ENCODE measurements around the gene TMEM221.
"Not testable (repeated sequence)": the region's sequence is repeated elsewhere in the genome, so short reads cannot be mapped to it uniquely, and the experiment has no call there.

Gene TMEM221

DNA sequence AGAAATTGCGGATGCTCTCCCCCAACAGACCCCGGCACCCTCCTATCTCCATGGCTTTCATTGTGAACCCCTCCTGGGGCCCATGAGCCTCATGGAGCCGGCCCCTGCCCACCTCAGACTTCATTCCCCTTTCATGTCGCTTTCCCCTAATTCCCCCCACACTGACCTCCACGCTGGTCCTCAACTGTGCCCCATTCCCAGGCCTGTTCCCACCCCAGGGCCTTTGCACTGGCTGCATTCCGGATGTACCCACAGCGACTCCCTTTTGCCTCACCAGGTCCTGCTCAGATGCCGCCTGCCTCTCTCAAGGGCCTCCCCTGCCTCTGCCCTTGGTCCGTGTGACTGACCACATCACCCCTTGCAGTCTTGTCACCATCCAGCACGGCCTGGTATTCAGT lies 35.1 kb upstream of the TMEM221 start:
- DNase-seq (ENCODE audit: low spot score), result no peak
- in situ Hi-C loops (cut with MboI; ENCODE audit: low pct_unique_long_range_greater_than_20kb, low sequenced_read_pairs, unreplicated experiment), result no loop called here
- TF ChIP-seq, protein P1, sequence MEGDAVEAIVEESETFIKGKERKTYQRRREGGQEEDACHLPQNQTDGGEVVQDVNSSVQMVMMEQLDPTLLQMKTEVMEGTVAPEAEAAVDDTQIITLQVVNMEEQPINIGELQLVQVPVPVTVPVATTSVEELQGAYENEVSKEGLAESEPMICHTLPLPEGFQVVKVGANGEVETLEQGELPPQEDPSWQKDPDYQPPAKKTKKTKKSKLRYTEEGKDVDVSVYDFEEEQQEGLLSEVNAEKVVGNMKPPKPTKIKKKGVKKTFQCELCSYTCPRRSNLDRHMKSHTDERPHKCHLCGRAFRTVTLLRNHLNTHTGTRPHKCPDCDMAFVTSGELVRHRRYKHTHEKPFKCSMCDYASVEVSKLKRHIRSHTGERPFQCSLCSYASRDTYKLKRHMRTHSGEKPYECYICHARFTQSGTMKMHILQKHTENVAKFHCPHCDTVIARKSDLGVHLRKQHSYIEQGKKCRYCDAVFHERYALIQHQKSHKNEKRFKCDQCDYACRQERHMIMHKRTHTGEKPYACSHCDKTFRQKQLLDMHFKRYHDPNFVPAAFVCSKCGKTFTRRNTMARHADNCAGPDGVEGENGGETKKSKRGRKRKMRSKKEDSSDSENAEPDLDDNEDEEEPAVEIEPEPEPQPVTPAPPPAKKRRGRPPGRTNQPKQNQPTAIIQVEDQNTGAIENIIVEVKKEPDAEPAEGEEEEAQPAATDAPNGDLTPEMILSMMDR (IDR thresholded peaks at IDR 0.05; ENCODE audit: extremely low read depth, insufficient read depth, missing control alignments), result no peak

DNA sequence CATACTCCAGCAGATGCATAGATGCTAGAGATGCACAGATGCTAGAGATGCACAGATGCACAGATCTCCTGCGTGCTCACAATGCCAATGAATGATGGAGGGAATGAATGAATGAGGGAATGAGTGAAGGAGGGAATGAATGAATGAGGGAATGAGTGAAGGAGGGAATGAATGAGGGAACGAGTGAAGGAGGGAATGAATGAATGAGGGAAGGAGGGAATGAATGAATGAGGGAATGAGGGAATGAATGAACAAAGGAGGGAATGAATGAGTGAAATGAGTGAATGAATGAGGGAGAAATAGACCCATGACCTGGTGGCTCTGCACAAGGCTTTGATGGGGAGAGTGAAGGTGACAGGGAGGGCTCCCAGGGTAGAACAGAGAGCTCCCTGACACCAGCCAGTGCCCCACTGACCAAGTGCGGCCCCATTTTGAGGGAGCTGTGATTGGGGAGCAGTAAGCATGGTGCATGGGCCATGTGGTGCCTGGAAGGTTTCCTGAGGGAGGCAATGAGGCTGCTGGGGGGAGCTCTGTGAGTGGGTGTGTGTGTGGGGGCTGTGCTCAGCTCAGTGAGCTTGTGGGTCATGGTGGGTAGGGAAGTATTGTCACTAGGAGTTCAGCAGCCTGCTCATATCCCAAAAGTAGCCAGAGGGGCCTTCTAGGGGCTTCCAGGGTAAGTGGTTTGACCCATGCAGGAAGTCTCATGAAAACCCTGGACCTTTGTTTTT lies 34.6 kb upstream of the TMEM221 start:
- DNase-seq (ENCODE audit: low spot score), result no peak
- in situ Hi-C loops (cut with MboI; ENCODE audit: low pct_unique_long_range_greater_than_20kb, low sequenced_read_pairs, unreplicated experiment), result no loop called here
- TF ChIP-seq, protein P1 (IDR thresholded peaks at IDR 0.05; ENCODE audit: extremely low read depth, insufficient read depth, missing control alignments), result no peak

DNA sequence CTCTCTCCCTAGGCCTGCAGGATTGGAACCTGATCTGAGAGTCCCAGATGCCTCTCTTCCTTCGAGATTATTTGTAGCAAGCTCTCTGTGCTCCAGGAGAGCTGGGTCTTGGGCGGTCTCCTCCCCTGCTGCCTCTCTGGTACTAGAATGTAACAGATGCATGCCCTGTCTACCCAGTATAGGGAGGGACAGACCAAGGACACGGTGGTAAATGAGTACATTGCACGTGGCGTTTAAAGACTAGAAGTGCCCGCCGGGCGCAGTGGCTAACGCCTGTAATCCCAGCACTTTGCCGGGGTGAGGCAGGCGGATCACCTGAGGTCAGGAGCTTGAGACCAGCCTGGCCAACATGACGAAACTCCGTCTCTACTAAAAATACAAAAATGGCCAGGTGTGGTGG lies 33.5 kb upstream of the TMEM221 start:
- TF ChIP-seq, protein P1 (IDR thresholded peaks at IDR 0.05; ENCODE audit: extremely low read depth, insufficient read depth, missing control alignments), result no peak
- in situ Hi-C loops (cut with MboI; ENCODE audit: low pct_unique_long_range_greater_than_20kb, low sequenced_read_pairs, unreplicated experiment), result no loop called here
- no peak for DNase-seq (ENCODE audit: low spot score)

DNA sequence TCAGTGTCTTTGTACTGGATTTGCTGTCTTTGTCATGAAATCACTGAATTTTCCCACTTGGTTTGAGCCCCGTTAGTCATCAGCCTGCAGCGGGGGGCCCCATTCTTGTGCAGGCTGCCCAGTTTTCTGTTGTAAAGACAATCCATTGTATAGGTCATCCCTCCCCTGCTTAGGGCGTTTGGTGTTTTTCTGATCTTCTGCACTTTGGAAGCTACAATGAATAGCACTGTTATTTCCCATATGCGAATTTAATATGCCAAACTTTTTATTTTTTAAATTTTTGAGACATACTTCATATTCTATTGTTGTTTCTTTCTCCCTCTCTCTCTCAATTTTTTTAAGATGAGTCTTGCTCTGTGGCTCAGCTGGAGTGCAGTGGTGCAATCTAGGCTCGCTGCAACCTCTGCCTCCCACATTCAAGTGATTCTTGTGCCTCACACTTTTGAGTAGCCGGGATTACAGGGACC lies 30.9 kb upstream of the TMEM221 start:
- TF ChIP-seq, protein P1 (IDR thresholded peaks at IDR 0.05; ENCODE audit: extremely low read depth, insufficient read depth, missing control alignments), result no peak
- in situ Hi-C loops (cut with MboI; ENCODE audit: low pct_unique_long_range_greater_than_20kb, low sequenced_read_pairs, unreplicated experiment), result no loop called here
- peak; percentile 3 for DNase-seq (ENCODE audit: low spot score)

DNA sequence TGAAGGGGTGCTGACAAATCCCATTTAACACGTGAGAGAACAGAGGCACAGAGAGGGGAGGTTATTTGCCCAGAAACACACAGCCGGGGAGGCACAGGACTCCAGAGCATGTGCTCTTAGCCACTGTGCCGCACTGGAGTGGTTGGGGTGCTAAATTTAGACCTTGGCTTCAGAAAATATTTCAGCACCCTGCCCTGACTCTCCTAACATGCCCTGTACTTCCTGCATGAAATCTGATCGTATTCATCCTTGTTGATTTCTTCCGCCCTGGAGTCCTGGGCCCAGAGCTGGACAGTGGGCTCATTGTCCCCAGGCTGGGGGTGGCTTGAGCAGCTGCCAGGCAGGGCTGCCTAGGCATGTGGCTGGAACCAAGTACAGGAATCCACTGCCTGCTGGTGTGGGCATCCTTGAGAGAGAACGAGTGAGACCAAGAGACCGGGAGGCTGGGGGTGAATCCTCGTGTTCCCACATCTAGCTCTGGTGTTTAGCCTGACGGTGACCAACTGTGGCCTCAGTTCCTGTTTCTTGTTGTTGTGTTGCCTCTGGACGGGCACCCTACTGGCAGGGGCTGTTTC lies 27.2 kb upstream of the TMEM221 start:
- no peak for DNase-seq (ENCODE audit: low spot score)
- in situ Hi-C loops (cut with MboI; ENCODE audit: low pct_unique_long_range_greater_than_20kb, low sequenced_read_pairs, unreplicated experiment), result no loop called here
- TF ChIP-seq, protein P1 (IDR thresholded peaks at IDR 0.05; ENCODE audit: extremely low read depth, insufficient read depth, missing control alignments), result no peak

DNA sequence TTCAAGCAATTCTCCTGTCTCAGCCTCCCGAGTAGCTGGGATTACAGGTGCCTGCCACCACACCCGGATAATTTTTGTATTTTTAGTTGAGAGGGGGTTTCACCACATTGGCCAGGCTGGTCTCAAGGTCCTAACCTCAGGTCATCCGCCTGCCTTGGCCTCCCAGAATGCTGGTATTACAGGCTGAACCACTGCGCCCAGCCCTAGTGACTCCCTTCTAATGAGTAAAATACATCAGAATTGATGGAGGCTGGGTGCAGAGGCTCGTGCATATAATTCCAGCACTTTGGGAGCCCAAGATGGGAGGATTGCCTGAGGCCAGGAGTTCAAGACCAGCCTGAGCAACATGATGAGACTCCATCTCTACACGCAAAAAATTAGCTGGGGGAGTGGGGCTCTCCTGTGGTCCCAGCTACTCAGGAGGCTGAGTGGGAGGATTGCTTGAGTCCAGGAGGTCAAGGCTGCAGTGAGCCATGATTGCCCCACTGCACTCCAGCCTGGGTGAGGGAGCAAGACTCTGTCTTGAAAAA lies 26.6 kb upstream of the TMEM221 start:
- DNase-seq (ENCODE audit: low spot score); in situ Hi-C loops (cut with MboI; ENCODE audit: low pct_unique_long_range_greater_than_20kb, low sequenced_read_pairs, unreplicated experiment): not testable (repeated sequence)

DNA sequence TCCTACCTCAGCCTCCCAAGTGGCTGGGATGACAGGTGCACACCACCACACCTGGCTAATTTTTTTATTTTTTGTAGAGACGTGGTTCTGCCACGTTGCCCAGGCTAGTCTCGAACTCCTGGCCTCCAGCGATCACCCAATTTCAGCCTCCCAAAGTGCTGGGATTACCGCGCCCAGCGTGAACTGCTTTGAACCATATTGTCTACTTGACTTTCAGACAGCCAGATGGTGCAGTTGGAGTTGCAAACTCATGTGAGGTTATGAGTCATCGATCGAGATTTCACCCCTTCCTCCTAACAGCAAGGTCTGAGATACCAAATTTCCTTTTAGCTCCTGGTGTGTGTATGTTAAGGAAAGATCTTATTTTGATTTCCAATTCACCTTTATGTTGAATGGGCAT lies 24.6 kb upstream of the TMEM221 start:
- TF ChIP-seq, protein P1 (IDR thresholded peaks at IDR 0.05; ENCODE audit: extremely low read depth, insufficient read depth, missing control alignments), result no peak
- in situ Hi-C loops (cut with MboI; ENCODE audit: low pct_unique_long_range_greater_than_20kb, low sequenced_read_pairs, unreplicated experiment), result no loop called here
- no peak for DNase-seq (ENCODE audit: low spot score)

Measured in GM13977 (cell line).